Uterus (tissue), 4 donors: Measurements from ENCODE around the gene DENR. TPM values are rescaled to one million over a fixed set of nuclear protein-coding genes. Genes with fewer than 3 reads are reported as not detected.

Source experiments
- DNase-seq, 2 donors: peaks; one replicate each; pipeline ENCODE4 v3.0.0-alpha.2; 2019 to 2020
- H3K27ac ChIP-seq, 2 donors: fragments of 200-600 bp; sonication (generic); 1 replicate in 1 of 2; 2 replicates in 1 of 2; pipeline ENCODE4 v1.5.1; 2016 to 2018
- H3K27me3 ChIP-seq, 2 donors: fragments of 200-600 bp; sonication (generic); one replicate each; pipeline ENCODE4 v1.5.1; 2018 to 2019; ENCODE audit warnings: control low read depth in 1 of 2
- H3K36me3 ChIP-seq, 2 donors: fragments of 200-600 bp; sonication (generic); one replicate each; pipeline ENCODE4 v1.5.1; 2019; ENCODE audit warnings: control low read depth in 1 of 2
- H3K4me1 ChIP-seq, 2 donors: fragments of 200-600 bp; sonication (generic); one replicate each; pipeline ENCODE4 v1.5.1; 2018 to 2019; ENCODE audit warnings: control low read depth in 1 of 2
- H3K4me3 ChIP-seq, 2 donors: fragments of 200-600 bp; sonication (generic); 1 replicate in 1 of 2; 2 replicates in 1 of 2; pipeline ENCODE4 v1.5.1; 2018 to 2019; ENCODE audit warnings: mild to moderate bottlenecking in 1 of 2
- H3K9me3 ChIP-seq, 2 donors: fragments of 200-600 bp; sonication (generic); one replicate each; pipeline ENCODE4 v1.5.1; 2019; ENCODE audit warnings: control low read depth in 1 of 2
- POLR2A ChIP-seq, 2 donors: fragments of 450-650 bp; IDR thresholded peaks; one replicate each; pipeline ENCODE4 v1.6.1; 2016; ENCODE audit warnings: antibody characterized with exemption in 2 of 2, mild to moderate bottlenecking in 1 of 2, moderate library complexity in 1 of 2
- intact Hi-C: fragments of 100-400 bp; cut with DNase I; formaldehyde crosslinking; loops from one replicate; pipeline ENCODE4 v1.15.1; 2023; ENCODE audit warnings: low total_unique reads
- total RNA-seq, 4 donors: library from RNA; depleted of rRNA in 3 of 4; stranded (reverse); fragments of >200 nt in 3 of 4; gene quantifications; one replicate each; pipeline versions ENCODE4 v1.1.0 to v1.2.4, GENCODE V29; 2014 to 2023
- TF ChIP-seq, protein P1 (sequence below), 4 experiments: fragments of 200-600 bp in 2 of 4; fragments of 450-650 bp in 2 of 4; sonication (generic) in 2 of 4; IDR thresholded peaks; one replicate each; pipeline ENCODE4 v1.5.1; 2016 to 2019; ENCODE audit warnings: antibody characterized with exemption in 4 of 4, mild to moderate bottlenecking in 2 of 4, moderate library complexity in 1 of 4
- donor health status: DM: yes; HTN: yes; CAD: no.

DENR gene
- total RNA-seq, 4 donors from 2014 or later = 13.1 to 50.0 (median 33.8) TPM

DNA sequence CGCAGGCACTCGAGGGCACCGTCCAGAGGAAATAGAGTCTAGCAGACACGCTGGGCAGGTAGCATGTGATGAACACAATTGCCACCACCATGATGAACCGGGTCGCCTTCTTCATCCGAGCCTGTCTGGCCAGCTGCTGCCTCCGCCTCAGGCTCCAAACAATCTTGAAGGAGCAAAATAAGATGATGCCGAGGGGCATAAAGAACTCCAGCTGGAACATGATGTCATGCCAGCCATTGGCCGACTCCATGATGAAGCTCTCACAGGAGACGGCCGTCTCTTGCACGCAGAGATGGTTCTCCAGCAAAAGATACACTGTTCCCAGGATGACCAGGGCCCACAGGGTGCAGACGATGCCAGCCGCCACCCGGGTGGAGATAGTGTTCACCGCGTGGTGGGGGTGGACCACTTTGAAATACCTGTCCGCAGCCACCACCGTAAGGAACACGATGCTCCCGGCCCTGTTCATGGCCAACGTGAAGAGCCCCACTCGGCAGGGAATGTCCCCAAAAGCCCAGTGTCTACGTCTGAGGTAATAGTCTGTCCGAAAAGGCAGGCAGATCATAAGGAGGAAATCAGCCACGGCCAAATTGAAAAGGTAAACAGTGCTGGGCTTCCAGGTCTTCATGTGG, 22.9 kb upstream of the DENR start:
- TF ChIP-seq, protein P1, sequence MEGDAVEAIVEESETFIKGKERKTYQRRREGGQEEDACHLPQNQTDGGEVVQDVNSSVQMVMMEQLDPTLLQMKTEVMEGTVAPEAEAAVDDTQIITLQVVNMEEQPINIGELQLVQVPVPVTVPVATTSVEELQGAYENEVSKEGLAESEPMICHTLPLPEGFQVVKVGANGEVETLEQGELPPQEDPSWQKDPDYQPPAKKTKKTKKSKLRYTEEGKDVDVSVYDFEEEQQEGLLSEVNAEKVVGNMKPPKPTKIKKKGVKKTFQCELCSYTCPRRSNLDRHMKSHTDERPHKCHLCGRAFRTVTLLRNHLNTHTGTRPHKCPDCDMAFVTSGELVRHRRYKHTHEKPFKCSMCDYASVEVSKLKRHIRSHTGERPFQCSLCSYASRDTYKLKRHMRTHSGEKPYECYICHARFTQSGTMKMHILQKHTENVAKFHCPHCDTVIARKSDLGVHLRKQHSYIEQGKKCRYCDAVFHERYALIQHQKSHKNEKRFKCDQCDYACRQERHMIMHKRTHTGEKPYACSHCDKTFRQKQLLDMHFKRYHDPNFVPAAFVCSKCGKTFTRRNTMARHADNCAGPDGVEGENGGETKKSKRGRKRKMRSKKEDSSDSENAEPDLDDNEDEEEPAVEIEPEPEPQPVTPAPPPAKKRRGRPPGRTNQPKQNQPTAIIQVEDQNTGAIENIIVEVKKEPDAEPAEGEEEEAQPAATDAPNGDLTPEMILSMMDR (IDR thresholded peaks at IDR 0.05) = no peak
- H3K4me1 ChIP-seq = no peaks in the 10 kb centered on the region
- intact Hi-C loops = no loop called here
- H3K9me3 ChIP-seq = no peaks in the 10 kb centered on the region
- no peaks in the 10 kb centered on the region for H3K36me3 ChIP-seq
- no peak for DNase-seq
- no peaks in the 10 kb centered on the region for H3K27me3 ChIP-seq
- H3K4me3 ChIP-seq = no peak overlapping the region
- no peak overlapping the region for H3K27ac ChIP-seq

- intact Hi-C loops = no loop called here
- TF ChIP-seq POLR2A (IDR thresholded peaks at IDR 0.05) = no peak
- TF ChIP-seq, protein P1 (IDR thresholded peaks at IDR 0.05) = no peak
- peak within 1 kb of the TSS; percentile 27 to 36 for H3K4me3 ChIP-seq
- no peaks in the 10 kb centered on the region for H3K4me1 ChIP-seq
- H3K36me3 ChIP-seq = no peaks in the 10 kb centered on the region
- no peaks in the 10 kb centered on the region for H3K9me3 ChIP-seq
- peak within 1 kb of the TSS in 1 of 2 donors; percentile 38 for H3K27ac ChIP-seq
- no peaks in the 10 kb centered on the region for H3K27me3 ChIP-seq
- DNase-seq = peak in 1 of 2 donors; percentile 28
These were observed 22.2 kb upstream of the DENR start, which contains the start of gene HCAR1 for GRCh38 chr12:122730215-122731014. Gene HCAR1 (minus strand): TSS chr12:122730844. CDS start chr12:122730339, 505 bp downstream.

DNA sequence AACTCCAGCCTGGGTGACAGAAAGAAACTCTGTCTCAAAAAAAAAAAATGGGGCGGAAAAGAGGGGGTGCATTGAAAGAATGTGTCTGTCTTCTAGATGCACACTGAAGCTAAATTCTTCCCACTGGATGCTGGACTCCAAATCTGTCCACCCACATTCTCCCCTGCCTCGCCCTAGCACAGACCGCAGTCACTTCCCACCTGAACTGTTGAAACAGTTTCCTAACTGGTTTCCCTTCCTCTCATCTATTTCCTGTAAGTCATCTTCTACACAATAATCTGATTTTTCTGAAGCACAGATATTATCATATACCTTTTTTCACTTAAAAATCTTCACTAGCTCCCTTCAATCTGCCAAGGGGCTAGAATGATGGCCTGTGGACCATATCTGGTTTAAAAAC, 20.5 kb upstream of the DENR start:
- Histone ChIP-seq H3K4me1 (no peaks in the 10 kb centered on the region), H3K9me3 (no peaks in the 10 kb centered on the region), H3K36me3 (no peaks in the 10 kb centered on the region), H3K4me3 (no peak overlapping the region), H3K27ac (no peak overlapping the region), H3K27me3 (no peaks in the 10 kb centered on the region)
- DNase-seq = no peak
- intact Hi-C loops = no loop called here
- TF ChIP-seq, protein P1 (IDR thresholded peaks at IDR 0.05) = no peak
- TF ChIP-seq POLR2A (IDR thresholded peaks at IDR 0.05) = no peak

- DNase-seq = no peak
- intact Hi-C loops = no loop called here
- Histone ChIP-seq H3K9me3 (no peaks in the 10 kb centered on the region), H3K4me1 (no peaks in the 10 kb centered on the region), H3K36me3 (no peaks in the 10 kb centered on the region), H3K27me3 (no peaks in the 10 kb centered on the region), H3K4me3 (no peak overlapping the region), H3K27ac (no peak overlapping the region)
- TF ChIP-seq POLR2A (IDR thresholded peaks at IDR 0.05) = no peak
- TF ChIP-seq, protein P1 (IDR thresholded peaks at IDR 0.05) = no peak
These were observed 20.0 kb upstream of the DENR start for GRCh38 chr12:122732611-122733010.

GRCh38 chr12:122738571-122738970, 14.1 kb upstream of the DENR start:
- H3K36me3 ChIP-seq = no peaks in the 10 kb centered on the region
- DNase-seq = no peak
- H3K27me3 ChIP-seq = no peaks in the 10 kb centered on the region
- H3K4me3 ChIP-seq = no peak overlapping the region
- TF ChIP-seq, protein P1 (IDR thresholded peaks at IDR 0.05) = no peak
- no peak for TF ChIP-seq POLR2A (IDR thresholded peaks at IDR 0.05)
- no peak overlapping the region for H3K27ac ChIP-seq
- no peaks in the 10 kb centered on the region for H3K9me3 ChIP-seq
- intact Hi-C loops = no loop called here
- H3K4me1 ChIP-seq = no peaks in the 10 kb centered on the region
